Activated naive CD8-positive, alpha-beta T cell treated with anti-CD3 and anti-CD28 coated beads, Interleukin-2, amount 50 U/mL, for 16 hours (primary cell): ENCODE measurements around the gene RSPH1.

Experiments
- DNase-seq: peaks from one replicate; pipeline ENCODE4 v3.0.0-alpha.2; 2020; ENCODE audit warnings: low read depth, low spot score

The RSPH1 gene

DNA sequence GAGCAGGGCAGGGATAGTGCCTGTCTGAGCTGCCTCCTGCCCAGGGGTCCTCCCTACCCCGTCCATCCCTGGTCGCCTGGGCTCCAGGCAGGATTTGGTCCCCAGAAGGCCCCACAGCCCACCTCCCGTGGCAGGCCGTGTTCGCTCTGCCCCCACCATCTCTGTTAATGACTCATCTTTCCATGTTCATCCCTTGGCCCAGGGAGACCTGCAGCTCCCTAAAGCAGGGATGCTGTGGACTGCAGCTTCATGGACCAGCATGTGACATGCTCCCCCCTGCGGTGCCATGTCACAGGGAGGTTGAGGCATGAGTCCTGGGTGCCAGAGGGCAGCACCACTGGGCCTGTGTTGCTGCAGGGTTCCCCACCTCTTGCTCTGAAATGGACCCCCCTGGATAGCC, 65.5 kb downstream of the RSPH1 start:
- DNase-seq, result no peak

GRCh38 chr21:42429856-42430255, 66.2 kb downstream of the RSPH1 start:
- no peak for DNase-seq

DNA sequence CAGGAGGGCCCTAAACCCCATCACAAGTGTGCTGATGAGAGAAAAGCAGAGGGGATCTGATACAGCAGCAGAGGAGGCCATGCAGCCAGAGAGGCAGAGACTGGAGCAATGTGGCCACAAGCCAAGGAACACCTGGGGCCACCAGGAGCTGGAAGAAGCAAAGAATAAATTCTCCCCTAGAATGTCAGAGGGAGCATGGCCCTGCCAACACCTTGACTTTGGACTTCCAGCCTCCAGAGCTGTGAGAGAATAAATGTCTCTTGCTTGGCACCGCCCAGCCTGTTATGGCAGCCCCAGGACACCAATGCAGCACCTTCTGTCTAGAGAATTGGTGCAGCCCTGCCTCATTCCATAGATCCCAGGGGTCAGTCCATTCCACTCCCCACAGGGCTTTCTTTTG, 67.0 kb downstream of the RSPH1 start:
- DNase-seq, result no peak

GRCh38 chr21:42427809-42428419, 68.1 kb downstream of the RSPH1 start:
- DNase-seq, result no peak

- DNase-seq, result no peak
These were observed 69.0 kb downstream of the RSPH1 start for GRCh38 chr21:42426876-42427480.

DNA sequence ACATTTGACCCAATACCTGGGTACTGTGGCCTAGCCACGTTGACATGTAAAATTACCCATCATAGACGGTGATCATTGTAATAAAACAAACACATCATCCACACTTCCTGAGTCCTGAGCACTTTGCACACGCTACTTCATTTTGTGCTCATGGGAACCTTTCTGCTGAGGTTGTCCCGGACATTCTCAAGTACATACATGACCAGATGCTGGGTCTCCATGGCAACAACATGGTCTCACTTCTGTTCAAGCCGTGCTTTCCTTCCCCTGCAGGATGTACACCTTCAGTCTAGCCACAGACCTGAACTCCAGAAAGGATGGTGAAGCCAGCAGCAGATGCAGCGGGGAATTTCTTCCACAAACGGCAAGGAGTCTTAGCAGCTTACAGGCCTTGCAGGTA, 69.6 kb downstream of the RSPH1 start:
- DNase-seq, result no peak

GRCh38 chr21:42425591-42425990, 70.4 kb downstream of the RSPH1 start:
- DNase-seq, result no peak

DNA sequence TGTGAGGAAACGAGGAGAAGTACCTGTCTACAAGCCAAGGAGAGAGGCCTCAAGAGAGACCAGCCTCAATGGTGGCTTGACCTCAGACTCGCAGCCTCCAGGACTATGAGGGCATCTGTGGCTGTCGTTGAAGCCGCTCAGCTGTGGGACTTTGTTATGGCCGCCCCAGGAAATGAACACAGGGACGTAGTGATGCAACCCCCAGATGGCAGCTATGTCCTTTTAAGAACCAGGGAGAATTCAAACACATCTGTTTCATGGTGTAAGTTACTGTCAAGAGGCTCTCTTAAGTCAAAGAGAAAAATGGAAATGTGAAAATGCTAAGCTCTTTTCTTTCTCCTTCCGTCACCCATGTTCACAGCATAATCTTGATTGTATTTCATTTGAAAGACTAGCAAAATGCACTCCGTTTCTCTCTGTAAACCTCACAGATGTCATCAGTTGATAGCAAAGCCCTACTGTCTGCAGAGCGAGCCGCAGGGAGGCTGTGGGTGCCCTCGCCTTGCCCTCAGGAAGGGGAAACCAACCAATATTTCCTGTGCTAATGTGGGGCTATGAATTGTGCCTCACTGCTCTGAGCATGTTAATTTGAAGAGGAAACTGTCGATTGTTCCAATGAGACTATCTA, 71.0 kb downstream of the RSPH1 start:
- no peak for DNase-seq

GRCh38 chr21:42423685-42424084, 72.3 kb downstream of the RSPH1 start:
- no peak for DNase-seq

DNA sequence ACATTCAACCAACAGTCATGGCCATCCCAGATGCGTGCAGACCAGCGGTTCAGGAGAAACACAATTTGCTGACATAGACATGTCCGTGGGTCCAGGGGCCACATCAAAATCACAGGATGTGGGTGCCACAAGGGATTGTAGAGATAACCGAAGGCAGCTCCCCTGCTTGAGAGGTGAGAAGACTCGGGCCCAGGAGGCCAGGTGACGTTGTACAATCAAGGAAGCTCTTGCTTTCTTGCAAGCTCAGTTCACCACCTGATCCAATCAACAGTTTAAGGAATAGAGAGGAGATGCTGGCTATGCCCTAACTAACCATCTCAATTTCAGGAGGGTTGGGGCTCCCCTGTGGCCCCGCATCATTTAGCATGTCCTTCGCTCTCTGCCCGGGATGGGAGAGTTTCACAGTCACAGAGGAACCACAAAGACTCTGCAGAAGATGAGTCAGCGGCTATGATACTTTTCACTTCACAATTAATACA, 72.8 kb downstream of the RSPH1 start:
- no peak for DNase-seq
